ENCODE results near the gene BRINP1. TPM values are rescaled to one million over a fixed set of nuclear protein-coding genes. Genes with fewer than 3 reads are reported as not detected.

The BRINP1 gene
- total and polyA plus RNA-seq, 10 of the 15 experiments (the other 5 are each of a cell fraction or from before 2014, with no cell fraction given): not detected

- no peaks in the 10 kb centered on the region for H3K79me2 ChIP-seq (ENCODE audit: control insufficient read depth, insufficient read depth, low read length)
- ChIA-PET RAD21 (ENCODE audit: unreplicated experiment) (no interaction called here), SMC1A (ENCODE audit: uncharacterized antibody, unreplicated experiment) (no interaction called here), CTCF (no interaction called here), POLR2A (no interaction called here)
- peaks cover 0 to 1% of the 10 kb centered on the region in 2 experiments; a peak in 2 of 4 replicates for H3K27me3 ChIP-seq (replicated peaks in 1 of 2; ENCODE audit: control insufficient read depth in 2 of 2, insufficient read depth in 2 of 2, low read length in 1 of 2)
- no peak overlapping the region for H3K4me3 ChIP-seq
- in situ Hi-C loops (cut with MboI) (no loop called here), intact Hi-C loops (cut with micrococcal nuclease; ENCODE audit: unreplicated experiment) (no loop called here)
- FAIRE-seq (no peak), ATAC-seq (no peak), DNase-seq (ENCODE audit: low read depth, low spot score) (no peak)
- no peak overlapping the region for H3K4me2 ChIP-seq (ENCODE audit: control insufficient read depth, insufficient read depth)
- H3K27ac ChIP-seq (ENCODE audit: control insufficient read depth, insufficient read depth): no peak overlapping the region
- H3K9ac ChIP-seq (ENCODE audit: control insufficient read depth, insufficient read depth, low read length): no peak overlapping the region
- H3K36me3 ChIP-seq (ENCODE audit: control insufficient read depth in 2 of 2, insufficient read depth in 2 of 2, low read length in 1 of 2): no peaks in the 10 kb centered on the region
- H3K4me1 ChIP-seq (ENCODE audit: control insufficient read depth, insufficient read depth, low read length): no peaks in the 10 kb centered on the region
- 20% methylated on average over 2 of the region's 2 CpGs for WGBS (ENCODE audit: insufficient coverage, insufficient replicate concordance, low lambda C conversion rate, missing lambda C conversion rate)
- no TSS peak for BruUV-seq (replicated peaks)
- no peaks in the 10 kb centered on the region for H4K20me1 ChIP-seq (ENCODE audit: control insufficient read depth, insufficient read depth)
- TF ChIP-seq RB1 (IDR thresholded peaks at IDR 0.05; ENCODE audit: borderline replicate concordance) (no peak), CEBPB (IDR thresholded peaks at IDR 0.05; ENCODE audit: borderline replicate concordance in 1 of 2, low read depth in 2 of 2, low read length in 2 of 2) (no peak), SREBF1 (IDR thresholded peaks at IDR 0.05; ENCODE audit: low read length) (no peak), MAX (IDR thresholded peaks at IDR 0.05; ENCODE audit: low read depth, low read length) (no peak), POU2F2 (IDR thresholded peaks at IDR 0.05; ENCODE audit: borderline replicate concordance, low read depth, low read length) (no peak), TBL1XR1 (IDR thresholded peaks at IDR 0.05; ENCODE audit: low read depth, low read length) (no peak), CBFB (IDR thresholded peaks at IDR 0.05; ENCODE audit: low read depth) (no peak), CEBPZ (IDR thresholded peaks at IDR 0.05; ENCODE audit: low read depth, low read length) (no peak), SMARCA5 (IDR thresholded peaks at IDR 0.05) (no peak), TCF7 (IDR thresholded peaks at IDR 0.05; ENCODE audit: borderline replicate concordance) (no peak)
- no peaks in the 10 kb centered on the region for H3K9me3 ChIP-seq (replicated peaks; ENCODE audit: control insufficient read depth, insufficient read depth, low read length)
- no peak overlapping the region for H2AFZ ChIP-seq (ENCODE audit: control insufficient read depth, low read depth, low read length)
Measured at GRCh38 chr9:119372951-119373350, 3.7 kb upstream of the BRINP1 start.

All from GM12878 (cell line).